Measurements from ENCODE around the gene FRMD6. TPM values are rescaled to one million over a fixed set of nuclear protein-coding genes. Genes with fewer than 3 reads are reported as not detected.
"Not testable (repeated sequence)": the region's sequence is repeated elsewhere in the genome, so short reads cannot be mapped to it uniquely, and the experiment has no call there.

FRMD6 gene
- total RNA-seq, 1 donor from 2014 or later, result 24.4 TPM

DNA sequence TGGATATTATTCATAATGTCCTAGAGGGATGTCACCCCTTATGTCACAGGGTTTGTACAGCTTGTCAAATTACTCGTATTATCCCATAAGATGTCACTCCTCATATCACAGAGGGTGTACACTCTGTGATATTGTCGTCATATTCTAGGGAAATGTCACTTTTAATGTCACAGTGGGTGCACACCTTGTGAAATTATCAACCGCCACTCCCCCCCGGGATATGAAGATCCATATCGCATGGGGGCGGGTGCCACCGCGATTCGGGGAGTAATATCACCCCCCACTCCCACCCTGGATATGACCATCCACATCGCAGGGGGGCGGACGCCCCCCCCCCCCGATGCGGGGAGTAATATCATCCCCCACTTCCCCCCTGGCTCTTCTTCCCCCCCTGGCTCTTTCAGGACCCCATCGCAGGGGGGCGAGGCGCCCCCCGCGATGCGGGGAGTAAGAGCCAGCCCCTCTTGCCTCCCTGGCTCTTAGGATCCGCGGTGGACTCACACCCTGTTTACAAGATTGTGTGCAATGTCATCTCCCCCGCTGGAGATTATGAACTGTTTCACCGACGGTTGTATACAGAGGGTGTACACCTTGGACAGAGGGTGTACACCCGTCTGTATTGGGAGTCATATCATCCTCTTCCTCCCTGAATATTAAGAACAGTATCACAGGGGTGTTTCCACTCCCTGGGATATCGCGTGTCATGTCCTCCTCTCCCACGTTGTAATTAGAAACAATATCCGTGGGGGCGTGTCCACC is 92.8 kb downstream of the FRMD6 start:
- no peak overlapping the region for H3K4me3 Mint-ChIP-seq
- no peak for DNase-seq (ENCODE audit: low spot score)
- H3K27me3 ChIP-seq, result no peaks in the 10 kb centered on the region
- no peaks in the 10 kb centered on the region for H3F3A ChIP-seq (ENCODE audit: low read depth)
- H3K36me3 Mint-ChIP-seq, result no peaks in the 10 kb centered on the region
- H3K9ac ChIP-seq, result no peak overlapping the region
- peaks cover 12% of the 10 kb centered on the region for H3K9me3 Mint-ChIP-seq
- H3K4me1 Mint-ChIP-seq, result no peaks in the 10 kb centered on the region
- H2AFZ ChIP-seq (replicated peaks), result no peak overlapping the region
- no peaks in the 10 kb centered on the region for H3K36me3 ChIP-seq
- no peak overlapping the region for H3K4me2 ChIP-seq
- no peak overlapping the region for H3K27ac ChIP-seq
- no peak overlapping the region for H3K4me3 ChIP-seq
- peak overlapping the region; percentile 65 for H3K27ac Mint-ChIP-seq
- no peak for TF ChIP-seq EZH2phosphoT487 (IDR thresholded peaks at IDR 0.05)
- TF ChIP-seq CTCF (IDR thresholded peaks at IDR 0.05), result no peak
- no peak for TF ChIP-seq EZH2 (IDR thresholded peaks at IDR 0.05)
- no peaks in the 10 kb centered on the region for H4K20me1 ChIP-seq (ENCODE audit: low read depth)
- no peaks in the 10 kb centered on the region for H3K4me1 ChIP-seq
- H3K9me3 ChIP-seq (ENCODE audit: low read depth), result no peaks in the 10 kb centered on the region
- H3K27me3 Mint-ChIP-seq (ENCODE audit: insufficient read depth, low read depth), result peaks cover 8% of the 10 kb centered on the region
- H3K79me2 ChIP-seq (ENCODE audit: low read depth), result no peaks in the 10 kb centered on the region

GRCh38 chr14:51746823-51747222 is 95.1 kb downstream of the FRMD6 start:
- not testable (repeated sequence) for H3K4me1 ChIP-seq; H2AFZ ChIP-seq (replicated peaks); H3K27ac ChIP-seq; H3K27me3 Mint-ChIP-seq (ENCODE audit: insufficient read depth, low read depth); DNase-seq (ENCODE audit: low spot score); H3K36me3 ChIP-seq; H3K79me2 ChIP-seq (ENCODE audit: low read depth); H4K20me1 ChIP-seq (ENCODE audit: low read depth); H3K4me3 Mint-ChIP-seq; H3K36me3 Mint-ChIP-seq; H3K27ac Mint-ChIP-seq; H3K9ac ChIP-seq; H3K4me2 ChIP-seq; H3K4me3 ChIP-seq; H3K27me3 ChIP-seq; H3F3A ChIP-seq (ENCODE audit: low read depth); H3K4me1 Mint-ChIP-seq; H3K9me3 ChIP-seq (ENCODE audit: low read depth)
- peaks cover 12% of the 10 kb centered on the region for H3K9me3 Mint-ChIP-seq

- Histone ChIP-seq H3K4me3 (no peak overlapping the region), H3K4me1 (no peaks in the 10 kb centered on the region), H3K9ac (no peak overlapping the region), H3K79me2 (ENCODE audit: low read depth) (no peaks in the 10 kb centered on the region), H3F3A (ENCODE audit: low read depth) (peaks cover 3% of the 10 kb centered on the region), H3K9me3 (ENCODE audit: low read depth) (no peaks in the 10 kb centered on the region), H3K27ac (no peak overlapping the region), H3K27me3 (no peaks in the 10 kb centered on the region), H4K20me1 (ENCODE audit: low read depth) (no peaks in the 10 kb centered on the region), H3K36me3 (no peaks in the 10 kb centered on the region), H3K4me2 (no peak overlapping the region), H2AFZ (replicated peaks) (no peak overlapping the region)
- Mint-ChIP-seq H3K4me3 (no peak overlapping the region), H3K27ac (no peak overlapping the region), H3K4me1 (peaks cover 2% of the 10 kb centered on the region), H3K36me3 (no peaks in the 10 kb centered on the region), H3K27me3 (ENCODE audit: insufficient read depth, low read depth) (no peaks in the 10 kb centered on the region), H3K9me3 (peaks cover 2% of the 10 kb centered on the region)
- DNase-seq (ENCODE audit: low spot score), result peak; percentile 28
- TF ChIP-seq EZH2phosphoT487 (IDR thresholded peaks at IDR 0.05) (no peak), EZH2 (IDR thresholded peaks at IDR 0.05) (no peak), CTCF (IDR thresholded peaks at IDR 0.05) (peak; percentile 32)
These were observed 98.8 kb downstream of the FRMD6 start for GRCh38 chr14:51750542-51750941.

DNA sequence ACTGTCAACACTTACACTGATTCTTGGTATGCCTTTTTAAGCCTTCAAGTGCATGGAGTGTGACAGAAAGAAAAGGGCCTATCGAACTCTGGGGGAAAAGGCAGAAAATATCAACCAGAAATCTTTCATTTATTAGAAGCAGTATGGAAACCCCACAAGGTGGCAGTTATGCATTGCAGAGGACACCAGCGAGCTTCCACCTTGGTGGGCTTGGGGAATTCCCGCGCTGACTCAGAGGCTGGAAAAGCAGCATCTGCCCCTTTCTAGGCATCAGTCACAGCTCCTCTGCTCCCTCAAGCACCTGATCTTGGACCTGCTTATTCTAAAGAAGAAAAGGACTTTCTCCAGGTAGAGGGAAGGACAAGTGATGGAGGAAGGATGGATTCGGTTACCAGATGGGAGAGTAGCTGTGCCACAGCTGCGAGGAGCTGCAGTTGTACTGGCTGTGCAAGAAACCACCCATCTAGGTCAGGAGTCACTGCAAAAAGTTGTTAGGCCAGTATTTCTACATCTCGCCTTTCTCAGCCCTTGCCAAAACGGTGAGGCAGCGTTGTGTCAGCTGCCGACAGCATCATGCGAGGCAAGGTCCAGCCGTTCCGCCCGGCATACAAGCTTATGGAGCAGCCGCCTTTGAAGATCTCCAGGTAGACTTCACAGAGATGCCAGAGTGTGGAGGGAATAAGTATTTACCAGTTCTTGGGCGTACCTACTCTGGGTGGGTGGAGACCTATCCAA is 100.1 kb downstream of the FRMD6 start:
- not testable (repeated sequence) for H3K4me3 ChIP-seq; H3K4me1 Mint-ChIP-seq; DNase-seq (ENCODE audit: low spot score); H3K4me1 ChIP-seq; H3K27ac ChIP-seq; H3K9me3 Mint-ChIP-seq; H3K27ac Mint-ChIP-seq; H3K27me3 ChIP-seq; H3K4me2 ChIP-seq; H4K20me1 ChIP-seq (ENCODE audit: low read depth); H2AFZ ChIP-seq (replicated peaks); H3K36me3 Mint-ChIP-seq; H3K9me3 ChIP-seq (ENCODE audit: low read depth); H3K79me2 ChIP-seq (ENCODE audit: low read depth); H3K9ac ChIP-seq; H3F3A ChIP-seq (ENCODE audit: low read depth); H3K4me3 Mint-ChIP-seq; H3K27me3 Mint-ChIP-seq (ENCODE audit: insufficient read depth, low read depth); H3K36me3 ChIP-seq

GRCh38 chr14:51757756-51758155 is 106.0 kb downstream of the FRMD6 start:
- H3K9me3 ChIP-seq (ENCODE audit: low read depth); DNase-seq (ENCODE audit: low spot score); H4K20me1 ChIP-seq (ENCODE audit: low read depth); H2AFZ ChIP-seq (replicated peaks); H3K9ac ChIP-seq; H3K4me1 ChIP-seq; H3K4me3 Mint-ChIP-seq; H3K27me3 Mint-ChIP-seq (ENCODE audit: insufficient read depth, low read depth); H3K4me1 Mint-ChIP-seq; H3K4me3 ChIP-seq; H3K27ac ChIP-seq; H3K27ac Mint-ChIP-seq; H3K36me3 Mint-ChIP-seq; H3K27me3 ChIP-seq; H3K4me2 ChIP-seq; H3K9me3 Mint-ChIP-seq; H3K79me2 ChIP-seq (ENCODE audit: low read depth); H3F3A ChIP-seq (ENCODE audit: low read depth); H3K36me3 ChIP-seq: not testable (repeated sequence)

All from neural progenitor cell (in vitro differentiated cells).